IPS DF 6.9 (cell line): Measurements from ENCODE around the gene NLGN3.

Experiments
- DNase-seq: peaks from one replicate; pipeline ENCODE4 v3.0.0-alpha.2; 2013; ENCODE audit warnings: low read depth, low spot score
- H3K27ac ChIP-seq: one replicate; pipeline ENCODE4 v1.5.1; 2013; ENCODE audit warnings: low read length, control low read depth
- H3K27me3 ChIP-seq: 2 replicates; pipeline ENCODE4 v1.6.1; 2013; ENCODE audit warnings: mild to moderate bottlenecking, low read length; ENCODE audit not compliant: control insufficient read depth, insufficient read depth
- H3K36me3 ChIP-seq: 2 replicates; pipeline ENCODE4 v1.6.1; 2013; ENCODE audit warnings: low read length; ENCODE audit not compliant: control insufficient read depth, insufficient read depth
- H3K4me1 ChIP-seq: 2 replicates; pipeline ENCODE4 v1.6.1; 2013; ENCODE audit warnings: low read length; ENCODE audit not compliant: control insufficient read depth, insufficient read depth
- H3K4me3 ChIP-seq: 2 replicates; pipeline ENCODE4 v1.5.1; 2013; ENCODE audit warnings: mild to moderate bottlenecking, low read length
- H3K9me3 ChIP-seq: 2 replicates; pipeline ENCODE4 v1.6.1; 2013; ENCODE audit warnings: low read length, inconsistent platforms; ENCODE audit not compliant: control insufficient read depth, insufficient read depth
- WGBS: extraction: QIAGEN DNeasy Blood & Tissue Kit; methylation state at CpG from one replicate; pipeline ENCODE4 v1.1.7; 2013; ENCODE audit warnings: mixed read lengths, missing lambda C conversion rate; ENCODE audit not compliant: insufficient read length, insufficient coverage; 5-methylcytosine and 5-hydroxymethylcytosine counted together

Gene NLGN3

DNA sequence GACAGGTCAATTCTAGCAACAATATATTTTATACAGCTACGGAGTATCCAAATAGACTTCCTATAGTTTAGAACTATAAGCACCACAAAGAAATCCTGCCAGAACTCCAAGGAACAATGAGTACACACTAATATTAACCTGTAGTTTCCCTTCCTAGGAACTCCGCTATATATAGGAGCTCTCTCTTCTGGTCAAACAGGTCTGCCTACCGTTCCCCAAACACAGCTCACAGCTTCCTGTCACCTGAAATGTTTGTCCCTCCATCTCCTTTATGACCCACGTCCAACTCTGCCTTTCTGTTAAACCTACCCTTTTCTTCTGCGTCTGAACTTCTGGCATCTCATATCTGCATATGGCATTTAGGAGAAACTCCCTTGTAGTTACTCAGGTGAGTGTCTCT lies 67.9 kb downstream of the NLGN3 start:
- DNase-seq, result no peak
- Histone ChIP-seq H3K4me3 (no peak overlapping the region), H3K4me1 (no peaks in the 10 kb centered on the region), H3K36me3 (no peaks in the 10 kb centered on the region), H3K27ac (no peak overlapping the region), H3K27me3 (no peaks in the 10 kb centered on the region), H3K9me3 (no peaks in the 10 kb centered on the region)
- no CpG with 5 or more reads among the region's 5 CpGs for WGBS

DNA sequence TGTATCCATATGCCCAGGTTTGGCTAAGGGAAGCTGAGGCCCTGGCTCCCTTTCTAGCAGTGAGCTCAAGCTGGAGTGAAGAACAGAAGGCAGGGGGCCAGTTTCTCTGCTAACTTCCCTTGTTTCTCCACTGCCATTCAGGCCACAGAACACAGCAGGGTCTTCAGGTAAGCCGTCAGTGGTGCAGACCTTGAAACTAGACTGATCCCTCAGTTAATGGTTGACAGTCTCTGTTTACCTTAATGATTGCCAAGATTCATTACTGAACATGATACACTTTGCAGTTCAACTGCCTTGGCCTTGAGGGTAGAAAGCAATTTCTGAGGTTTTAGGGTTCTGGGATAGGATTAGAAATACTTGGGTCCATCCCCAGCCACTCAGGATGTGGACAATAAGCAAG lies 69.5 kb downstream of the NLGN3 start:
- WGBS, result no CpG with 5 or more reads among the region's 1 CpG
- DNase-seq, result no peak
- Histone ChIP-seq H3K4me3 (no peak overlapping the region), H3K36me3 (no peaks in the 10 kb centered on the region), H3K4me1 (no peaks in the 10 kb centered on the region), H3K27me3 (no peaks in the 10 kb centered on the region), H3K9me3 (no peaks in the 10 kb centered on the region), H3K27ac (no peak overlapping the region)

DNA sequence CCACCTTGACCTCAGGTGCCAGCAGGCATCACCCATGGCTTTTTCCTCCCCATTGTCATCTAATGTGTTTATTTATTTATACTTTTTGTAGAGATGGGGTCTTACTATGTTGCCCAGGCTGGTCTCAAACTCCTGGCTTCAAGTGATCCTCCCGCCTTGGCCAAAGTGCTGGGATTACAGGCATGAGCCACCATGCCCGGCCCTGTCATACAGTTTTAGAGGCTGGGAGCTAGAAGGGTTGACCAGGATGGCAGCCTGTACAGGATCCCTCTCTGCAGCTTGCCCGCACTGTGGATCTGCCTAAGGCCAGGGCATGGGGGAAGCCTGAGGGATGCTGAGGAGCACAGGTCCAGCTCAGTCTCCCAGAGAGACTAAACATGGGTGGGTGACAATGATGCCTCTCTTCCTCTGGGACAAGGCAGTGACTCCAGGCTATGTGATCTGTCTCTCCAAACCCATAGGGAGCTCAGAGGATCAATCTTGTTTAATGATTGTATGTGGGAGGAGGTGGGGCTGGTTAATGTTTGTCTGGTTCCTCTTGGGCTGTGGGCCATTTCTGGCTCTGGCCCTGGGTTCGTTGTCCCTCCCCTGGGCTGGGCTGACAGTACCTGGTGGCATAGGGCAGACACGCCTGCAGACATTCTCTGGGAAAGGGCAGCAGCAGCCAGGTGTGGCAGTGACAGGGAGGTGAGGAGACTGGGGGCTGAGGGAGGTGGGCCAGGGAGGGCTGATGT lies 70.1 kb downstream of the NLGN3 start:
- H3K36me3 ChIP-seq, result no peaks in the 10 kb centered on the region
- no peaks in the 10 kb centered on the region for H3K4me1 ChIP-seq
- no peak overlapping the region for H3K27ac ChIP-seq
- DNase-seq, result no peak
- no CpG with 5 or more reads among the region's 5 CpGs for WGBS
- no peak overlapping the region for H3K4me3 ChIP-seq
- no peaks in the 10 kb centered on the region for H3K27me3 ChIP-seq
- H3K9me3 ChIP-seq, result no peaks in the 10 kb centered on the region

DNA sequence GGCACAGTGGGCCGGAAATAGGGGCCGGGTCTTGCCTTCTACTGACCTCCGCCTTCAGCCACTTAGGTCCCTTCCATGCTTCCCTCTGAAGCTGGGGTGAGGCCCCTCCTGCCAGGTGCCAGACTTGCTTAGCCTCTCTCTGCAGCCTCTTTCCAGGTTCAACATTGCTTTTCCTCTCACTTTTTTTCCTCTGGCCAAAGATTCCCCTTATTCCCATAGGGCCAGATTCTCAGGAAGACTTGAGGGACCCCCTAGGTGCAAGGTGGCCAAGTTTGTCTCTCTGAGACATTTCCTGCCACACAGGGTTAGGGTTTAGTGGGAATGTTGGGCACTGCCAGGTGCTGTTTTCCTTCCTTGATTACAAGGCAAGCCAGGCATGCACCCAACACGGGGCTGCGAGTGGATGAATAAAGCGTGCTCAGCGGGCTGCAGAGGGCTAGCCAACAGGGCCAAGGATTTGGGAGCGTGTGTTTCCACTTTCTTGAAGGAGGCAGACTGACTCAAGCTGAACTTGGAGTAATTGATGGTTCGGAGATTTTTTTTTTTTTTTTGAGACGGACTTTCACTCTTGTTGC lies 70.8 kb downstream of the NLGN3 start:
- Histone ChIP-seq H3K27ac (no peak overlapping the region), H3K4me3 (no peak overlapping the region), H3K36me3 (no peaks in the 10 kb centered on the region), H3K9me3 (no peaks in the 10 kb centered on the region), H3K4me1 (no peaks in the 10 kb centered on the region), H3K27me3 (no peaks in the 10 kb centered on the region)
- no CpG with 5 or more reads among the region's 10 CpGs for WGBS
- no peak for DNase-seq

DNA sequence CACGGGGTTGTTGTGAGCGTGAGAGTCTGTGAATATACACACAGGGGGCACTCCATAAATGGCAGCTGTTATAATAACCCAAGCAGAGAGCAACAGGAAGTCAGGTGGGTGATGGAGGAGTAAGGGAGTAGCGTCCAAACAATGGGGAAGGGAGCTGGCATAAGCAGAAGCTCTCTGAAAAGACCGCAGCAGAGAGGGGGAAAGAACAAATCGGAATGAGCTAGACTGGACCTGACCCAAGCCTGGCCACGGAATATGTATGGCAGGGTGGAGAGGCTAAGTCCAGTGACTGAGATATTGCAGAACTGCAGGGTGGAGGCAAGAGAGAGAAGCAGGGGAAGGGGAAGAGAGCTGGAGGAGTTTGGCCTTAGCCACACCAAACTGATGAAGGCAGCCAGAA lies 71.8 kb downstream of the NLGN3 start:
- Histone ChIP-seq H3K4me1 (no peaks in the 10 kb centered on the region), H3K9me3 (no peaks in the 10 kb centered on the region), H3K27me3 (no peaks in the 10 kb centered on the region), H3K4me3 (no peak overlapping the region), H3K27ac (no peak overlapping the region), H3K36me3 (no peaks in the 10 kb centered on the region)
- no CpG with 5 or more reads among the region's 6 CpGs for WGBS
- DNase-seq, result no peak

DNA sequence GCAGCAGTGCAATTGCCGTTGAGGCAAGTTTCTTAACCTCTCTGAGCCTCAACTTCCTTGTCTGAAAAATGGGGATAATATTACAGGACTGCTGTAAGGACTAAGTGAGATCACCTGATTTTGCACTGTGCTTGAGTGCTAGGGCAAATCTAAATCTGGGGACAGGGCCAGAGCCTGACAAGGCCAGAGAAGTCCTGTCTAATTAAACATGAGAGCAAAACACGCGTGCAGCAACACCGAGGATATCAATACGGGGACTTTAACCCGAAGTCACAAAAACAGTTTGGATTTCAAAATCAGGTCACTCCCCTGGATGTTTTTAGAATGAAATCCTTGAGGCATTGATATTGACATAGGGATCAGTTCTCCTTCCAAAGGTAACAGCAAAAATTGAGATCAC lies 72.7 kb downstream of the NLGN3 start:
- H3K36me3 ChIP-seq, result no peaks in the 10 kb centered on the region
- H3K27me3 ChIP-seq, result no peaks in the 10 kb centered on the region
- DNase-seq, result no peak
- no peak overlapping the region for H3K4me3 ChIP-seq
- H3K4me1 ChIP-seq, result no peaks in the 10 kb centered on the region
- no peak overlapping the region for H3K27ac ChIP-seq
- WGBS, result no CpG with 5 or more reads among the region's 6 CpGs
- H3K9me3 ChIP-seq, result no peaks in the 10 kb centered on the region
